Measurements from ENCODE around the gene RAMP3. TPM values are rescaled to one million over a fixed set of nuclear protein-coding genes. Genes with fewer than 3 reads are reported as not detected.

Gene RAMP3
- total and polyA plus RNA-seq, 9 of the 15 experiments (the other 6 are each of a cell fraction or from before 2014, with no cell fraction given), result not detected

GRCh38 chr7:45126920-45127319, 30.7 kb upstream of the RAMP3 start:
- FAIRE-seq (no peak), ATAC-seq (no peak), DNase-seq (ENCODE audit: extremely low read depth in 1 of 4, low spot score in 3 of 4) (no peak)
- Histone ChIP-seq H3K9me1 (ENCODE audit: control insufficient read depth, insufficient read depth, low read length) (peaks cover 3% of the 10 kb centered on the region), H3K79me2 (ENCODE audit: control insufficient read depth, insufficient read depth, low read length) (no peaks in the 10 kb centered on the region), H3K4me2 (ENCODE audit: insufficient read depth, low read length) (no peak overlapping the region), H2AFZ (ENCODE audit: low read depth, low read length) (no peak overlapping the region), H3K27me3 (ENCODE audit: control insufficient read depth in 2 of 2, insufficient read depth in 2 of 2, low read length in 2 of 2) (no peaks in the 10 kb centered on the region), H3K9ac (ENCODE audit: insufficient read depth in 1 of 2, low read depth in 2 of 2, low read length in 2 of 2) (peak overlapping the region in 1 of 2 experiments; percentile 60; a peak in 2 of 4 replicates), H3K4me3 (no peak overlapping the region), H3K9me3 (replicated peaks; ENCODE audit: control insufficient read depth, insufficient read depth, low read depth, low read length) (no peaks in the 10 kb centered on the region), H3K27ac (ENCODE audit: extremely low read depth, low read depth, low read length) (no peak overlapping the region), H3K36me3 (ENCODE audit: control insufficient read depth, insufficient read depth, low read length) (no peaks in the 10 kb centered on the region), H3K4me1 (replicated peaks in 1 of 2; ENCODE audit: control insufficient read depth in 2 of 2, insufficient read depth in 2 of 2, low read length in 2 of 2) (peaks cover 0 to 29% of the 10 kb centered on the region in 2 experiments; a peak in 3 of 5 replicates), H4K20me1 (replicated peaks; ENCODE audit: control insufficient read depth, insufficient read depth, low read length) (no peaks in the 10 kb centered on the region)
- in situ Hi-C loops (cut with MboI) (no loop called here), intact Hi-C loops (cut with micrococcal nuclease) (no loop called here)
- WGBS (ENCODE audit: insufficient coverage, low coverage, missing lambda C conversion rate), result 50% methylated on average over 6 of the region's 6 CpGs
- ChIA-PET CTCF (ENCODE audit: low intra/inter-chr PET ratio) (no interaction called here), POLR2A (no interaction called here)
- no TSS peak for BruUV-seq (replicated peaks)
- TF ChIP-seq ZNF561 (CRISPR knock-in tag; conservative IDR thresholded peaks at IDR 0.05) (no peak), C11orf30 (IDR thresholded peaks at IDR 0.05; ENCODE audit: low read depth) (no peak), TSHZ1 (CRISPR knock-in tag; IDR thresholded peaks at IDR 0.05) (no peak), OTX1 (CRISPR knock-in tag; IDR thresholded peaks at IDR 0.05) (no peak), SAFB (IDR thresholded peaks at IDR 0.05; ENCODE audit: borderline replicate concordance, low read depth, low read length) (no peak), NCOA2 (IDR thresholded peaks at IDR 0.05; ENCODE audit: partially characterized antibody in 2 of 2) (no peak), ZNF197 (CRISPR knock-in tag; IDR thresholded peaks at IDR 0.05; ENCODE audit: low read depth) (no peak), DNMT1 (IDR thresholded peaks at IDR 0.05) (no peak), ZNF253 (CRISPR knock-in tag; conservative IDR thresholded peaks at IDR 0.05) (no peak), NONO (IDR thresholded peaks at IDR 0.05; ENCODE audit: low read depth in 2 of 2, low read length in 1 of 2) (no peak), KLF13 (tag; IDR thresholded peaks at IDR 0.05; ENCODE audit: borderline replicate concordance, low read depth) (no peak), EP400 (IDR thresholded peaks at IDR 0.05) (no peak), ZKSCAN3 (CRISPR knock-in tag; IDR thresholded peaks at IDR 0.05) (no peak), IRF2 (CRISPR knock-in tag; IDR thresholded peaks at IDR 0.05) (no peak), POLR2G (IDR thresholded peaks at IDR 0.05; ENCODE audit: low read depth, low read length) (no peak)
